T-cell (primary cell): ENCODE data around the gene NKX3-2. TPM values are rescaled to one million over a fixed set of nuclear protein-coding genes. Genes with fewer than 3 reads are reported as not detected.

Experiments
- ATAC-seq, 4 experiments: fragments of 200-7000 bp in 3 of 4; fragments of 150-1000 bp in 1 of 4; cut with Tn5 transposase; replicated peaks in 1 of 4; 1 replicate in 3 of 4; 2 replicates in 1 of 4; pipeline ENCODE4 v1.10.0; 2021; ENCODE audit warnings: moderate library complexity in 3 of 4, mild to moderate bottlenecking in 2 of 4, moderate number of reproducible peaks in 1 of 4
- CTCF ChIA-PET, 2 donors: fragments of 300-600 bp; sonication (Branson Sonifier 250); formaldehyde crosslinking; loops; one replicate each; lab custom pipeline; 2022; ENCODE audit warnings: antibody characterized with exemption in 2 of 2; lab: Charles Lee
- POLR2A ChIA-PET, 2 donors: fragments of 300-600 bp; sonication (Branson Sonifier 250); formaldehyde crosslinking; loops; one replicate each; lab custom pipeline; 2022; ENCODE audit warnings: antibody characterized with exemption in 2 of 2; lab: Charles Lee
- DNase-seq, 35 experiments: peaks; one replicate each; pipeline versions ENCODE4 v3.0.0 to v3.0.0-alpha.2; 2013 to 2023
- H3K27ac ChIP-seq: one replicate; pipeline ENCODE4 v1.5.1; 2013; ENCODE audit warnings: low read length
- H3K27me3 ChIP-seq, 2 experiments: replicated peaks in 1 of 2; 1 replicate in 1 of 2; 2 replicates in 1 of 2; pipeline versions ENCODE4 v1.6.1 to v1.7.0; 2013; ENCODE audit warnings: low read length in 1 of 2, mixed read lengths in 1 of 2; ENCODE audit not compliant: control insufficient read depth in 2 of 2, insufficient read depth in 2 of 2; ENCODE audit errors: extremely low read depth in 1 of 2
- H3K36me3 ChIP-seq, 2 donors: 1 replicate in 1 of 2; 2 replicates in 1 of 2; pipeline versions ENCODE4 v1.6.1 to v1.7.0; 2013; ENCODE audit warnings: low read length in 1 of 2; ENCODE audit not compliant: control insufficient read depth in 2 of 2, insufficient read depth in 1 of 2; ENCODE audit errors: extremely low read depth in 1 of 2
- H3K4me1 ChIP-seq, 2 experiments: 1 replicate in 1 of 2; 2 replicates in 1 of 2; pipeline versions ENCODE4 v1.6.1 to v1.7.0; 2013; ENCODE audit warnings: low read length in 2 of 2, mixed read lengths in 1 of 2; ENCODE audit not compliant: insufficient read depth in 2 of 2, control insufficient read depth in 1 of 2; ENCODE audit errors: extremely low read depth in 1 of 2
- H3K4me3 ChIP-seq, 2 donors: 1 replicate in 1 of 2; 2 replicates in 1 of 2; pipeline versions ENCODE4 v1.5.1 to v1.7.0; 2013; ENCODE audit warnings: mild to moderate bottlenecking in 2 of 2, low read length in 1 of 2, moderate library complexity in 1 of 2; ENCODE audit not compliant: control insufficient read depth in 1 of 2; ENCODE audit errors: extremely low read depth in 1 of 2
- H3K9me3 ChIP-seq: 2 replicates; pipeline ENCODE4 v1.7.0; 2013
- H3K27ac Mint-ChIP-seq, 2 donors: one replicate each; pipeline ENCODE4 v1.8.0; 2020 to 2021; ENCODE audit warnings: mild to moderate bottlenecking in 2 of 2, mixed read lengths in 2 of 2
- H3K27me3 Mint-ChIP-seq, 2 donors: one replicate each; pipeline ENCODE4 v1.8.0; 2021 to 2022; ENCODE audit warnings: mixed read lengths in 2 of 2
- H3K36me3 Mint-ChIP-seq: one replicate; pipeline ENCODE4 v1.8.0; 2021; ENCODE audit warnings: mixed read lengths
- H3K4me1 Mint-ChIP-seq, 3 donors: one replicate each; pipeline ENCODE4 v1.8.0; 2020 to 2022; ENCODE audit warnings: mixed read lengths in 3 of 3, mild to moderate bottlenecking in 1 of 3
- H3K4me3 Mint-ChIP-seq, 3 donors: one replicate each; pipeline ENCODE4 v1.8.0; 2020 to 2022; ENCODE audit warnings: mild to moderate bottlenecking in 3 of 3, mixed read lengths in 3 of 3, moderate library complexity in 3 of 3
- H3K9me3 Mint-ChIP-seq, 3 donors: one replicate each; pipeline ENCODE4 v1.8.0; 2020 to 2022; ENCODE audit warnings: mixed read lengths in 3 of 3
- WGBS: methylation state at CpG from one replicate; pipeline ENCODE4 v1.1.5; 2013; ENCODE audit warnings: missing lambda C conversion rate; ENCODE audit not compliant: insufficient coverage; 5-methylcytosine and 5-hydroxymethylcytosine counted together
- total RNA-seq, 35 experiments: library from RNA in 6 of 35; stranded (reverse) in 6 of 35; fragments of 120-200 nt in 1 of 35; gene quantifications; one replicate each; pipeline versions ENCODE4 v1.2.1 to v1.2.4 and lab custom pipeline; 2013 to 2026

NKX3-2 gene
- total RNA-seq, 5 donors from 2014 or later (not counting 1 experiment from before 2014, with no cell fraction given) = not detected

DNA sequence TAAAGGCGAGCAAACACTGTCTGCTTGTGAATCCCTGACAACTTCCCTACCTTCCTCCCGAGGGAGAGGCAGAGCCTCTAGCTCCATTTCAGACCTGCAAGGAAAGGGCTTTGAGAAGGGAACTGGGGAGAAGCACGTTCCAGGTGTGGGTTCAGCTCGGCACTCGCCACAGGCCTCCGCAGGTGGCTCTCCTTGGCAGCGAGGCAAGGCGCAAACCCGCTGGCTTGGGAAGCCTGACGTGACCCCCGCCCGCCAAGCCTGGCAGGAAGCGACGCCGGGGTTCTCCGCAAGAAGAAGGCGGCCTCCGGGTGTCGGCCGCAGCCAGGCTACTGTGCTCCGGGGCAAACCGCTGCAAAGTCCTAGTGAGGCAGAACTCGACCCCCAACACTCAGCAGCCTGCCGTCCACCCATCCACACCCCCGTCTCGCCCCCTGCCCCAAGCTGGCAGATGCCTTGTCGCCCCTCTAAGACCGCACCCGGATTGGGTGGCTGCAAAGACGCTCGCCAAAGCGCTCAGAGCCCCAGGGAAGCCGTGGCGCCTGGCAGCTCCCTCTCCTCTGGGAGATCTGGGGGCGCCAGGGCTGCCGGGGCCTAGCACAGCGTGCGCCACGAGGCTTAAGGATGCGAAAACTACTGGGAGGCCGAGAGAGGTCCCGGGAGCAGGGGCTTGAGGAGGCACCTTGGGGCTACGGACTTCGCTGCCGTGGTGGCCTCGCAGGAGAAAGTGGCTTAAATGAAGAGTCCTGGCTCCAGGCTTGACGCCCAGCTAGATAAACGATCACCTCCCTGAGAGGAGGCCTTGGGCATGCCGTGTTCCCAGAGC, 21.8 kb downstream of the NKX3-2 start:
- DNase-seq (no peak), ATAC-seq (peak in 2 of 4 experiments; percentile 51 to 53)
- peaks cover 0 to 14% of the 10 kb centered on the region in 2 experiments for H3K4me1 ChIP-seq
- no peak overlapping the region for H3K4me3 ChIP-seq
- no peak overlapping the region for H3K27ac Mint-ChIP-seq
- 2% methylated on average over 39 of the region's 49 CpGs for WGBS
- no peaks in the 10 kb centered on the region for H3K9me3 ChIP-seq
- peaks cover 9 to 17% (median 16%) of the 10 kb centered on the region in 3 donors for H3K4me1 Mint-ChIP-seq
- no peak overlapping the region for H3K27ac ChIP-seq
- POLR2A ChIA-PET = no interaction called here
- H3K36me3 Mint-ChIP-seq = no peaks in the 10 kb centered on the region
- peak overlapping the region in 1 of 3 donors; percentile 56 for H3K4me3 Mint-ChIP-seq
- H3K36me3 ChIP-seq = no peaks in the 10 kb centered on the region
- CTCF ChIA-PET = interaction anchor here (1.1 to 1.2 kb wide), 2 partner anchors 9 to 26 kb away, joined by 3 to 4 read pairs; no protein-coding TSS in a partner anchor
- peaks cover 39 to 49% of the 10 kb centered on the region in 2 experiments for H3K27me3 ChIP-seq
- H3K27me3 Mint-ChIP-seq = peaks cover 62 to 74% of the 10 kb centered on the region in 2 donors
- peaks cover 0 to 3% (median 0%) of the 10 kb centered on the region in 3 donors for H3K9me3 Mint-ChIP-seq

- H3K27ac ChIP-seq = no peak overlapping the region
- H3K4me3 ChIP-seq = no peak overlapping the region
- ChIA-PET POLR2A (interaction anchor here in 1 of 2 donors (0.5 kb wide), 1 partner anchor 11 kb away, joined by 5 read pairs; no protein-coding TSS in a partner anchor), CTCF (interaction anchor here (1.1 to 1.2 kb wide), 2 partner anchors 11 to 25 kb away, joined by 3 to 4 read pairs; no protein-coding TSS in a partner anchor)
- no peaks in the 10 kb centered on the region for H3K36me3 Mint-ChIP-seq
- no peaks in the 10 kb centered on the region for H3K9me3 ChIP-seq
- DNase-seq (no peak), ATAC-seq (no peak)
- no peak overlapping the region for H3K27ac Mint-ChIP-seq
- peaks cover 0 to 12% of the 10 kb centered on the region in 2 experiments for H3K4me1 ChIP-seq
- no peaks in the 10 kb centered on the region for H3K36me3 ChIP-seq
- H3K27me3 Mint-ChIP-seq = peaks cover 53 to 60% of the 10 kb centered on the region in 2 donors
- H3K27me3 ChIP-seq = peaks cover 30 to 43% of the 10 kb centered on the region in 2 experiments
- H3K4me1 Mint-ChIP-seq = peaks cover 5 to 15% (median 11%) of the 10 kb centered on the region in 3 donors
- peaks cover 0 to 3% (median 0%) of the 10 kb centered on the region in 3 donors for H3K9me3 Mint-ChIP-seq
- WGBS = no CpG with 5 or more reads among the region's 2 CpGs
- no peak overlapping the region for H3K4me3 Mint-ChIP-seq
Measured at GRCh38 chr4:13521047-13521446, 23.3 kb downstream of the NKX3-2 start.

- H3K27ac Mint-ChIP-seq = no peak overlapping the region
- no peaks in the 10 kb centered on the region for H3K4me1 Mint-ChIP-seq
- no peak overlapping the region for H3K4me3 Mint-ChIP-seq
- ChIA-PET POLR2A (interaction anchor here in 1 of 2 donors (0.6 kb wide), 1 partner anchor 1990 kb away, joined by 3 read pairs; no protein-coding TSS in a partner anchor), CTCF (no interaction called here)
- ATAC-seq (no peak), DNase-seq (no peak)
- Histone ChIP-seq H3K36me3 (no peaks in the 10 kb centered on the region), H3K4me3 (no peak overlapping the region), H3K27ac (no peak overlapping the region), H3K9me3 (no peaks in the 10 kb centered on the region), H3K27me3 (peaks cover 4 to 21% of the 10 kb centered on the region in 2 experiments), H3K4me1 (no peaks in the 10 kb centered on the region)
- H3K9me3 Mint-ChIP-seq = no peaks in the 10 kb centered on the region
- no peaks in the 10 kb centered on the region for H3K36me3 Mint-ChIP-seq
- peaks cover 42 to 55% of the 10 kb centered on the region in 2 donors for H3K27me3 Mint-ChIP-seq
- WGBS = no CpG with 5 or more reads among the region's 3 CpGs
Measured at GRCh38 chr4:13516315-13516860, 27.9 kb downstream of the NKX3-2 start.

GRCh38 chr4:13515268-13515667, 29.0 kb downstream of the NKX3-2 start:
- Mint-ChIP-seq H3K27me3 (peaks cover 32 to 47% of the 10 kb centered on the region in 2 donors), H3K4me1 (no peaks in the 10 kb centered on the region), H3K36me3 (no peaks in the 10 kb centered on the region), H3K9me3 (no peaks in the 10 kb centered on the region), H3K4me3 (no peak overlapping the region), H3K27ac (no peak overlapping the region)
- DNase-seq (no peak), ATAC-seq (no peak)
- Histone ChIP-seq H3K4me1 (no peaks in the 10 kb centered on the region), H3K9me3 (no peaks in the 10 kb centered on the region), H3K36me3 (no peaks in the 10 kb centered on the region), H3K27ac (no peak overlapping the region), H3K27me3 (peaks cover 0 to 17% of the 10 kb centered on the region in 2 experiments), H3K4me3 (no peak overlapping the region)
- WGBS = 80% methylated on average over 1 of the region's 5 CpGs
- ChIA-PET POLR2A (no interaction called here), CTCF (interaction anchor here (0.6 to 0.7 kb wide), 3 partner anchors 9 to 44 kb away, joined by 3 to 4 read pairs (median 4); no protein-coding TSS in a partner anchor)

DNA sequence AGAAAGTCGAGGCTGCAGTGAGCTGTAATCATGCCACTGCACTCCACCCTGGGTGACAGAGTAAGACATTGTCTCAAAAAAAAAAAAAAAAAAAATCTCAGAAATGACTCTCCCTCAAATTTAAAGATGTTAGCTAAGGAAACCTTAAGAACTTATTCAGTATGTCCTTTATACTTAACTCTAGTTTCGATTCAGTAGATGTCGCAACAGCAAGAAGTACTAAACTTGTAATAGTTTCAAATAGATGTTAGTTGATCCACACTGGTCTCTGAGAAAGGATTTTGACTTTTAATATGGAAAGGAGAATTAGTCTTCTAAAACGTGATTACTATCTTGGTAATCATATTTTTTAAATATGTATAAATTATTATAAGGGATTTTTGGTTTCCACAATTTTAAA, 29.6 kb downstream of the NKX3-2 start:
- ATAC-seq = no peak
- no peak overlapping the region for H3K4me3 Mint-ChIP-seq

GRCh38 chr4:13511101-13511500, 33.2 kb downstream of the NKX3-2 start:
- ATAC-seq (no peak), DNase-seq (no peak)
- H3K4me1 Mint-ChIP-seq = no peaks in the 10 kb centered on the region
- no peaks in the 10 kb centered on the region for H3K36me3 ChIP-seq
- no peak overlapping the region for H3K27ac Mint-ChIP-seq
- H3K4me3 ChIP-seq = no peak overlapping the region
- CTCF ChIA-PET = no interaction called here
- no peaks in the 10 kb centered on the region for H3K9me3 ChIP-seq
- no peaks in the 10 kb centered on the region for H3K9me3 Mint-ChIP-seq
- H3K27me3 Mint-ChIP-seq = peaks cover 22 to 41% of the 10 kb centered on the region in 2 donors
- no peaks in the 10 kb centered on the region for H3K36me3 Mint-ChIP-seq
- no peak overlapping the region for H3K27ac ChIP-seq
- H3K27me3 ChIP-seq = peaks cover 0 to 11% of the 10 kb centered on the region in 2 experiments
- no peaks in the 10 kb centered on the region for H3K4me1 ChIP-seq
- POLR2A ChIA-PET = no interaction called here
- no peak overlapping the region for H3K4me3 Mint-ChIP-seq

More for the DNA sequence above, 29.6 kb downstream of the NKX3-2 start:
- CTCF ChIA-PET = interaction anchor here (0.6 to 0.7 kb wide), 4 partner anchors 9 to 243 kb away, joined by 3 to 4 read pairs (median 4); no protein-coding TSS in a partner anchor
- WGBS = no CpG with 5 or more reads among the region's 4 CpGs
- Mint-ChIP-seq H3K27me3 (peaks cover 30 to 51% of the 10 kb centered on the region in 2 donors), H3K36me3 (no peaks in the 10 kb centered on the region), H3K4me1 (no peaks in the 10 kb centered on the region), H3K9me3 (no peaks in the 10 kb centered on the region), H3K27ac (no peak overlapping the region)
- no peak overlapping the region for H3K4me3 ChIP-seq
- no peak overlapping the region for H3K27ac ChIP-seq
- DNase-seq = no peak
- H3K36me3 ChIP-seq = no peaks in the 10 kb centered on the region
- POLR2A ChIA-PET = interaction anchor here in 1 of 2 donors (0.7 kb wide), 2 partner anchors 13 to 69 kb away, joined by 6 to 9 read pairs; no protein-coding TSS in a partner anchor
- H3K4me1 ChIP-seq = no peaks in the 10 kb centered on the region
- H3K27me3 ChIP-seq = peaks cover 0 to 17% of the 10 kb centered on the region in 2 experiments
- H3K9me3 ChIP-seq = no peaks in the 10 kb centered on the region
